Loucy (cell line): ENCODE measurements around the gene CKS1B.

Experiments used
- H2AFZ ChIP-seq: fragments of 200-600 bp; sonication (generic); 2 replicates; pipeline ENCODE4 v1.6.0; 2016; ENCODE audit warnings: antibody characterized with exemption, mild to moderate bottlenecking, low read length, moderate library complexity
- H3F3A ChIP-seq: fragments of 200-600 bp; 2 replicates; pipeline ENCODE4 v1.6.0; 2016; ENCODE audit warnings: antibody characterized with exemption, low read depth, mild to moderate bottlenecking
- H3K27me3 ChIP-seq: fragments of 200-600 bp; sonication (generic); 2 replicates; pipeline ENCODE4 v1.6.1; 2014; ENCODE audit warnings: low read length, mild to moderate bottlenecking; ENCODE audit not compliant: insufficient read depth, poor library complexity, severe bottlenecking
- H3K36me3 ChIP-seq: fragments of 200-600 bp; sonication (generic); 2 replicates; pipeline ENCODE4 v1.6.1; 2016; ENCODE audit warnings: low read length; ENCODE audit not compliant: insufficient read depth
- H3K4me1 ChIP-seq: fragments of 200-600 bp; sonication (generic); 2 replicates; pipeline ENCODE4 v1.5.1; 2014; ENCODE audit warnings: low read length, mild to moderate bottlenecking; ENCODE audit not compliant: insufficient read depth, poor library complexity, severe bottlenecking
- H3K4me2 ChIP-seq: fragments of 200-600 bp; sonication (generic); 2 replicates; pipeline ENCODE4 v1.6.0; 2014; ENCODE audit warnings: antibody characterized with exemption, low read length, low read depth, mild to moderate bottlenecking; ENCODE audit not compliant: poor library complexity, severe bottlenecking
- H3K4me3 ChIP-seq: fragments of 200-600 bp; sonication (generic); 2 replicates; pipeline ENCODE4 v1.5.1; 2014; ENCODE audit warnings: low read length, mild to moderate bottlenecking, mixed read lengths; ENCODE audit not compliant: poor library complexity, severe bottlenecking
- H3K79me2 ChIP-seq: fragments of 200-600 bp; sonication (generic); 2 replicates; pipeline ENCODE4 v1.6.1; 2014; ENCODE audit warnings: low read length; ENCODE audit not compliant: insufficient read depth
- H3K9ac ChIP-seq: fragments of 200-600 bp; sonication (generic); 2 replicates; pipeline ENCODE4 v1.6.0; 2014; ENCODE audit warnings: mild to moderate bottlenecking, low read depth, low read length, moderate library complexity; ENCODE audit not compliant: poor library complexity, severe bottlenecking
- H3K9me2 ChIP-seq: fragments of 200-600 bp; sonication (generic); replicated peaks from 2 replicates; pipeline ENCODE4 v1.6.1; 2016; ENCODE audit warnings: low read depth, low read length, mixed read lengths
- H3K9me3 ChIP-seq: fragments of 200-600 bp; sonication (generic); 2 replicates; pipeline ENCODE4 v1.6.1; 2014; ENCODE audit warnings: mild to moderate bottlenecking, antibody characterized with exemption, low read length, low read depth; ENCODE audit not compliant: insufficient read depth
- H4K20me1 ChIP-seq: fragments of 200-600 bp; sonication (generic); 2 replicates; pipeline ENCODE4 v1.6.0; 2014; ENCODE audit warnings: antibody characterized with exemption, low read length, mild to moderate bottlenecking; ENCODE audit not compliant: insufficient read depth, poor library complexity, severe bottlenecking
- EZH2phosphoT487 ChIP-seq: fragments of 200-600 bp; IDR thresholded peaks from 2 replicates; pipeline ENCODE4 v1.6.1; 2018; ENCODE audit warnings: antibody characterized with exemption, mild to moderate bottlenecking, moderate library complexity, borderline replicate concordance
- TF ChIP-seq, protein P1 (sequence below): fragments of 200-600 bp; sonication (generic); conservative IDR thresholded peaks from 2 replicates; pipeline ENCODE4 v1.5.1; 2014; ENCODE audit warnings: mild to moderate bottlenecking, antibody characterized with exemption, low read length

CKS1B gene

DNA sequence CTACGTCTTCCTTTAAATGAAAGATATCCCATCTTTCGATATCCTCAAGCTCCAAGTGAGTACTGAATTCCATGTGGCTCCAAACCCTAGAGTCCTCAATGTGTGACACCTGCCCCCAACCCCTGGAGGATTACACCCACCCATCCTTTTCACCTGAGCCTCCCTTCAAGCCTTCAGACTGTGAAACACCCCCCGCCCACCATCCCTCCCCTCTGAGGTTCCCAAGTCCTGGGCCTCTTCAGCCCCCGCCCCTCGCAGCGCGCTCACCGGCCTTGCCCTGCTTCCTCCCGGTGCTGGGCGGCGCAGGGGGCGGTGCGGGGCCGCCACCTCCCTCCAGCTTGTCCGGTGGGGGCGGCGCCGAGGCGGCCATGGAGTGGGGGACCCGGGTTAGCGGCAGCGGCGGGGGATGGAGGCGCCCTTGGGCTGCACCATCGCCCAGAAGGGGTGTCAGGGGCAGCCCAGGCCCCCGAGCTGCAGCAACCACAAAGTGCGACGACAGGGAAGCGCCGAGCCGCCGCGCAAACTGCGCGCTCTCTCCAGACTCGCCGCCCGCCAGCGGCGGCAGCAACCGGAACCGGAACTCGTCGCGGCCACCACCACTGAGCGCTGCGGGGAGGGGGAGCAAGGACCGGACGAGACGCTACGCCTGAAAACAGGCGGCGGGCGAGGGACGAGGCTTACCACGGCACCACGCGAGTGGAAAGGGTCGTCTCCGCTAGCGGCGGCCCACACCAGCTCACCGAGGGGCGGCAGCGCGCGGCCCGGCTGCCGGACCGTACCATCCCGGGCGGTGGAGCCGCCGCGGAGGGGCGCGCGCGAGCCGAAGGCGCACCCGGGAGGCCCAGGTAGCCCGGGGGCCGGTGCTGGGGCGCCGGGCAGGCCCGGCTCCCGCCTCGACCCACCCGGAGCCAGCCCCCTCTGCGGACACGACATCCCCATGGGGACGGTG lies 13.0 kb upstream of the CKS1B start, which contains the start of gene PYGO2:
Gene PYGO2, minus strand, starts transcription at position 576 of the 949 bp plus-strand sequence. Its CDS starts 206 bp downstream, at position 370.
- Histone ChIP-seq H3F3A (no peaks in the 10 kb centered on the region; the same call in 1 of the 2 replicates), H3K4me2 (peak within 1 kb of the TSS; percentile 96), H3K36me3 (peaks cover 24% of the 10 kb centered on the region; the same call in 1 of the 2 replicates), H3K4me3 (peak within 1 kb of the TSS; percentile 92), H3K9ac (peak within 1 kb of the TSS; percentile 93), H4K20me1 (peaks cover 19% of the 10 kb centered on the region), H3K79me2 (peaks cover 66% of the 10 kb centered on the region), H3K9me3 (no peaks in the 10 kb centered on the region), H3K4me1 (peaks cover 28% of the 10 kb centered on the region), H3K9me2 (no peaks in the 10 kb centered on the region), H2AFZ (peak within 1 kb of the TSS; percentile 80), H3K27me3 (no peaks in the 10 kb centered on the region)
- TF ChIP-seq, protein P1, sequence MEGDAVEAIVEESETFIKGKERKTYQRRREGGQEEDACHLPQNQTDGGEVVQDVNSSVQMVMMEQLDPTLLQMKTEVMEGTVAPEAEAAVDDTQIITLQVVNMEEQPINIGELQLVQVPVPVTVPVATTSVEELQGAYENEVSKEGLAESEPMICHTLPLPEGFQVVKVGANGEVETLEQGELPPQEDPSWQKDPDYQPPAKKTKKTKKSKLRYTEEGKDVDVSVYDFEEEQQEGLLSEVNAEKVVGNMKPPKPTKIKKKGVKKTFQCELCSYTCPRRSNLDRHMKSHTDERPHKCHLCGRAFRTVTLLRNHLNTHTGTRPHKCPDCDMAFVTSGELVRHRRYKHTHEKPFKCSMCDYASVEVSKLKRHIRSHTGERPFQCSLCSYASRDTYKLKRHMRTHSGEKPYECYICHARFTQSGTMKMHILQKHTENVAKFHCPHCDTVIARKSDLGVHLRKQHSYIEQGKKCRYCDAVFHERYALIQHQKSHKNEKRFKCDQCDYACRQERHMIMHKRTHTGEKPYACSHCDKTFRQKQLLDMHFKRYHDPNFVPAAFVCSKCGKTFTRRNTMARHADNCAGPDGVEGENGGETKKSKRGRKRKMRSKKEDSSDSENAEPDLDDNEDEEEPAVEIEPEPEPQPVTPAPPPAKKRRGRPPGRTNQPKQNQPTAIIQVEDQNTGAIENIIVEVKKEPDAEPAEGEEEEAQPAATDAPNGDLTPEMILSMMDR, result peak; percentile 66
- TF ChIP-seq EZH2phosphoT487, result no peak

DNA sequence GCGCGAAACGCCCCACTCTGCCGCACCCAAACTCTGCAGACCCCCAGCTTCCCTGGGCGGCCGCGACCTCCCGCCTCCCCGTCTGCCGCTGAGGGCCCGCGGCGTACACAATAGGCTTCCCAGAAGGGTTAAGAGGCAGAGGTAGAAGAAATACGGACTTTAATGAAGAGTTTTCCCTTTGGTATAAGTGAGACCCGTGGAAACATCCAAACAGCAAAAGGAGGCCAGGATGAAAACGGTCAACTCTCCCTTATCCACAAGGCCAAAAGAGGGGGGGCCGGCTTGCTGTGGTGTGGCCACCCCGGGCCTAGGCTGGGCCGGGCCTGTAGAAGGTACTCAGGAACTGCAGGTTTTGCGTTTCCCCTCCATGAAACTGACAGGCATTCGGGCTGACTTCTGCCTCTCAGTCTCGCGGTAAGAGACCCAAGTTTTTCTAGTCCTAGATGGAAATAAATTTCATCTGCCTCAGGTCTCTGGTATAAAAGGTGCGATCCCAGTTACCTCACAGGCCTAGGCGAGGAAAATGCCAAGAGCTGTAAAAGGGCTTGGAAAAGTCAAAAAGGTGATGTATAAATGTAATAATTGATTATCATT lies 12.2 kb upstream of the CKS1B start:
- Histone ChIP-seq H3F3A (no peaks in the 10 kb centered on the region; the same call in 1 of the 2 replicates), H3K27me3 (no peaks in the 10 kb centered on the region), H2AFZ (peak overlapping the region; percentile 80; the same call in 1 of the 2 replicates)

DNA sequence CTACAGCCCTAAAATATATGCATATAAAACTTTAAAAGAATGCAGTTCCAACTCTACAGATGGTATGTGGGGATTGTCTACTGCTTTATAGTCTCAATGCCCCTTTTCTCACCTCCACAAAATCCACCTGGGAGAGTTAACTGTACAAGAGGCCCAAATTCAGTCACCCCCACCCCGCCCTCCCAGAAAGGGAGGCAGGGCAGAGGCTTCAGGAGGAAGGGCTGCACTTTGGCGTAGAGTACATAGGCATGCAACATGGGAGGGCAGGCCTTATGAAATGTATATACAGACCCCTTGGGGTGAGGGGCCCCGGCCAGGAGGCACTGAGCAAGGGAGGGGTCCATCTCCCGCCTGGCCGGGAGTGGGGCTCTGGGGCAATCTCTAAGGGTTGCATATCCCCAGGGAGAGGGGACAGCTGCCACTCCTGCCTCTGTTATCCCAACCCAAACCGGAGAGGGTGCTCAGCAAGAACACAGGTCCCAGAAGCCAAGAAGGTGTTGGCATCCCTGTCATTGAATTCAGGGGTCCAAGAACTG lies 11.6 kb upstream of the CKS1B start:
- TF ChIP-seq EZH2phosphoT487, result no peak
- H3K9me2 ChIP-seq, result no peaks in the 10 kb centered on the region
- no peaks in the 10 kb centered on the region for H3K9me3 ChIP-seq
- peaks cover 33% of the 10 kb centered on the region; the same call in 1 of the 2 replicates for H3K36me3 ChIP-seq
- no peaks in the 10 kb centered on the region for H3K27me3 ChIP-seq
- peak overlapping the region; percentile 92 for H3K4me3 ChIP-seq
- no peaks in the 10 kb centered on the region; the same call in 1 of the 2 replicates for H3F3A ChIP-seq
- H3K9ac ChIP-seq, result peak overlapping the region; percentile 93
- H3K4me2 ChIP-seq, result peak overlapping the region; percentile 96
- H2AFZ ChIP-seq, result no peak overlapping the region
- peaks cover 22% of the 10 kb centered on the region for H3K4me1 ChIP-seq
- H4K20me1 ChIP-seq, result peaks cover 19% of the 10 kb centered on the region
- H3K79me2 ChIP-seq, result peaks cover 54% of the 10 kb centered on the region

More for the DNA sequence above, 12.2 kb upstream of the CKS1B start:
- Histone ChIP-seq H3K9ac (peak overlapping the region; percentile 93), H3K4me3 (peak overlapping the region; percentile 92), H3K4me2 (peak overlapping the region; percentile 96), H3K9me2 (no peaks in the 10 kb centered on the region), H3K36me3 (peaks cover 27% of the 10 kb centered on the region; the same call in 1 of the 2 replicates), H3K9me3 (no peaks in the 10 kb centered on the region), H3K79me2 (peaks cover 59% of the 10 kb centered on the region), H4K20me1 (peaks cover 19% of the 10 kb centered on the region), H3K4me1 (peaks cover 22% of the 10 kb centered on the region)
- no peak for TF ChIP-seq EZH2phosphoT487
- TF ChIP-seq, protein P1, result no peak
